GM21447 (cell line): Measurements from ENCODE around the gene SLC8A3.
A peak's percentile ranks its signal among the peaks of the same experiment; 100 is the strongest.

Source experiments
- ATAC-seq: cut with Tn5 transposase; IDR thresholded peaks from one replicate; pipeline ENCODE4 v1.9.1; 2021; ENCODE audit not compliant: unreplicated experiment

SLC8A3 gene

DNA sequence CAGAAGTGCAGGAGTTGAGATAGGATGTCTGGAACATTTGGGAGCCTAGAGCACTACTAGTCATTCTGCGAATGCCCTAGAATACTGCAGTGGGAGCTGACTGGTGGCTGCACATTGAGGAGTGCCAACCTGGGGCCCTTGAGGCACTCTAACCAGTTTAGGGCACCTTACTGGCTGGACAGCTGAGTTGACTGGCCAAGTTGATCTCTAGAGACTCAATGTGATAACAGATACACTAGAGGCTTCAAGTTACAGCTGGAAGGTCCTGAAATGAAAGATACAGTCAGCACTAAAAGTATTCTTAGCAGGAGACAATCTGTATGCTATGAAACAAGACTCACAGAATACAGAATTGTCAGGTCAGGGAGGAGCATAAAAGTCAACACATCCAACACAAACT lies 8.0 kb downstream of the SLC8A3 start:
- no peak for ATAC-seq

DNA sequence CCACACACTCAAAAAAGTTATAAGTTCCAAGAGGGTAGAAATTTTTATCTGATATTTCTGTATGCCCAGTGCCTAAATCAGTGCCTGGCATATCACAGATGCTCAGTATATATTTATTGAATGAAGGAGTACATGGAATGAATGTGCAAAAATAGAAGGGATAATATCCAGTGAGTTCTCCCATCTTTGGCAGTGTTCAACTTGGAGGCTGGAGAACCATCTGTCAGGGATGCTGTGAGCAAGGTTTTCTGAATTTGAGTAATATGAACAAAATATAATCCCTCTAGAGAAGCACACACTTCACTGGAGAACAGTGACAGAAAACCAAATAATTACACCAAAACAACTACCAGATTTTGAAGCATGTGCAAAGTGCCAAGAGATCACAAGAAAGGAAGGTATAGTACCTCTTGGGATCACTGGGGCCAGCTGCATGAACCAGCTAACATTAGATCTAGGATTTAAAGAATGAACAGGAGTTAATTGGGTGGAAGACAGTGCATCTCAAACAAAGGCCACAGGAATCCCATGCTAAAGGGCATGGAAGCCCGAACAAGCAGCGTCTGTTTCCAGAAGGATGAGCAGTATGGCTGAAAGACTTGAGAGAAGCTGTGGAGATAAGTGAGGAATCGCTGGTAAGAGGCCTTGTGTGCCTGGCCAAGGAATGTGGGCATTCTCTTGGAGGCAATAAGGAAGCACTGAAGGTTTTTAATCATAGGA lies 11.5 kb downstream of the SLC8A3 start:
- no peak for ATAC-seq

DNA sequence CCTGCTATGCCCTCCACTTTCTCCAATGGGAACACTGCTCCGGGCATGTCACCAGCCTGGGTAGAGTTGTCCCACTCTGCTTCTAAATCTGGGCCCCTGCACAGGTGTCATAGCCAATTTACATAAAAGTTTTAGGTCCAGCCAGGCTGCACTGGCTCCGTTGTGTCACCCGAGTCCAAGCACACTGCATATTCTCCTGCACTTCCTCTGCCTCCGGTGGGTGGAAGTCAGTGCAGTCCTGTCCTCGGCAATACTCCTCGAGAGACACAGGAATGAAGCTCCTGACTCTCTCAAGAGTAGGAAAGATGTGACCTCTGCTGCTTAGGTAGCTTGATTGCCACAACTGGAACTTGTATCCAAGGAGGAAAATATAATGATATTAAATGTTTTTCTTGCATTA lies 15.2 kb downstream of the SLC8A3 start:
- no peak for ATAC-seq

DNA sequence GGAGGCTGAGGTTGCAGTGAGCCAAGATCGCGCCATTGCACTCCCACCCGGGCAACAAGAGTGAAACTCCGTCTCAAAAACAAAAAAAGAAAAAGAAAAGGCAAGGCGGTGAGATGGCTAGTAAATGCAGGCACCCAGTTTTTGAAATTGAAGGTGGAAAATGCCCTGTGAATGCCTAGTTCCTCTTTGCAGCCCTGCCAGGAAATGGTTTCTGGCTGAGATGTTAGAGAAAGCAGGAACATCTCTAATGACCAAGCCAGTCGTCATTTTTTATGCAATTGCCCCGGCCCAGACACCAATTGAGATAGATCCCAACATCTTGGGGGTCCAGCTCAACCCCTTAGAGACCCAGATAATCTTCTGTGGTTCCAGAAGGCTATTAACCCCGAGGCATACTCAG lies 17.0 kb downstream of the SLC8A3 start:
- ATAC-seq = no peak

DNA sequence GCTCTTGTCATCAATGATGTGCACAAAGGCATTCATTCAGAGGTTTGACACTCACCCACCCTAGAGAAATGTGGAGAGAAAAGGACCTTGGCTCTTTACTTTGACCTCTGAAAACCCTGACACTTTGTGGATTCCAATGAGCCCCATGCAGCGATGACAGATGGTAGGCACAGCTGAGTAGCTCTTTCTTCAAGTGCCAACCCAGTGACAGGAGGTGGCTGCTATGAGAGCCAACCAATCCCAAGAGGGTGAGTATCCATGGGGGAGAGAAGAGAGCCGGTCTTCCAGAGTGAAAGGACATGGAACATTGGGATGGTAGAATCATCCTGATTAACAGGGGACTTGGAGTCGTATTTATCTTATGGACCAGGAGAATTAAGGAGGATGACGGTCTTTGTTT lies 17.8 kb downstream of the SLC8A3 start:
- no peak for ATAC-seq

DNA sequence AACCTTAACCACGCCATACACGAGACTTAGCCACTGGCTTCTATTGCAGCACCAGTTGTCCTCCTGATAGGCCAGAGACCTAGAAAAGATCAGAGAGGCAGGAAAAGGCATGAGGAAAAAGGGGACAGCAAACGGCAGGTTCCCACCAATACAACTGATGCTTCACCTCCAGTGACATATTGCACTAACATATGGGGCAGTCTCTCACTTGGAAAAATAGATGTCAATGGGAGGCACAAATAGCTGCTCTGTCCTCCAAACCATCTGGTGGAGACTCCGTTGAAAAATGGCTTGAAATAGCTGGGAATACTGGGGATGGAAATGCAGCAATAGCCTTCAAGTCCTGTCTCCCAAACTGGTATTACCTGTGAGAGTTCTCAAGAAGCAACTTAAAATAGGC lies 20.3 kb downstream of the SLC8A3 start:
- no peak for ATAC-seq

DNA sequence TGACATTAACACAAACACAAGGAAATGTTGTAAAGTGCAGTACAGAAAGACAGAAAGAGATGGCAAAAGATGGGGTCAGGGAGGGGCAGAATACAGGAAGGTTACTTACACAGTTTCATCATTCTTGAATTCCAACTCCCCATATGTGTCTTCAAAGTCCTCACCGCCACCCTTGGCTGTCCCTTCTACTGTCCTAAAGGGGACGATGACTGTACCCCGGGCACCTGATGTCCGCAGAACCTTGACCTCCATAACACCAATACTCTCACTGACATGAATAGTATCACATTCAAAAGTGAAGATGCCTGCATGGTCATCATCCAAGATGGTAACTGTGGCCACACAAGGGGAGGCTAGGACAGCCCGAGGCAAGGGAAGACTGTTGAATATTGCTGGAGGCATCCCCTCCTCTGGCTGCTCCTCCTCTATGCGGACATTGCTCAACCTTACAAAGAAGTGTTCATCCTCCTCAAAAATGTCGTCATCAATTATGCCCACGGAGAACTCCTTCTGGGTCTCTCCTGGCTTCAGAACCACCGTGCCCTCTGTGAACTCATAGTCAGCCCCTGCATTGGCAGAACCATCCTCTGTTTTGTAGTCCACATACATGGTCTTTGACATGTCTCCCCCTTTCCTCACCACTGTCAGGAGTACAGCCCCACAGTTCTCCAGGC lies 22.1 kb downstream of the SLC8A3 start:
- ATAC-seq = no peak

DNA sequence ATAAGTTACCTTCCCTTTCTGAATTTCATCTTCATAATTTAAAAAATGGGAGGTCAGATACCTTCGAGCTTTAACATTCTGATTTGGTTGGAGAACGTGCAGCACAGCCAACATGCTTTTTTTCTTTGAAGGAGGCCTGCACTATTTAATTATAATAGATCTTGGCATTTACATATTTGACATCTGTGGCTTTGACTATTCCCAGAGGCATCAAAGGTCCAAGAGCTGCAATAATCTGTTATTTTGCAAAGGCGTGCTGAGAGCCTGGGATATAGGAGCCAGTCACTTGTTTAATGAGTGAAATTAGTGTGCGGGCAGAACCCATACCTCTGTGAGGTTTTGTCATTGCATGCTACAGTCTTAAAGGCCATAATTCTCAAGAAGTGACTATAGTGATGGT lies 26.4 kb downstream of the SLC8A3 start:
- ATAC-seq = no peak

DNA sequence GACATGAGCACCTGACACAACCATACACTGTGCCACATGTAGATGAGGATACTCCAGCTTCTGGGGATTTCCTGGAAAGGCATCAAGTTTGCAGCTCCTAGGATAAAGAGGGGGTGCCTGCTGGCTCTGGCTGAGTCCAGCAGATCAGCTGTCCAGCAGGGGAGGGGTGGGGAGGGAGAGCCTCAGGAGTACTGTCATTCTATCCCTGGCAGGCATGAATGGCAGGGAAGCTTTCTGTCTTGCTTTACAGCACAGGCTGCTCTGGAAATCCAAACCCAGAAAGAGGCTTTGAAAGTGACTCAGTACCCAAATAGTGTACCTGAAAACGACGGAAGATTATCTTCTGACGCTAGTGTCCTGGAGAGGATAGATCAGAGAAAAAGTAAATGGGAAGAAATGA lies 32.2 kb downstream of the SLC8A3 start:
- no peak for ATAC-seq

DNA sequence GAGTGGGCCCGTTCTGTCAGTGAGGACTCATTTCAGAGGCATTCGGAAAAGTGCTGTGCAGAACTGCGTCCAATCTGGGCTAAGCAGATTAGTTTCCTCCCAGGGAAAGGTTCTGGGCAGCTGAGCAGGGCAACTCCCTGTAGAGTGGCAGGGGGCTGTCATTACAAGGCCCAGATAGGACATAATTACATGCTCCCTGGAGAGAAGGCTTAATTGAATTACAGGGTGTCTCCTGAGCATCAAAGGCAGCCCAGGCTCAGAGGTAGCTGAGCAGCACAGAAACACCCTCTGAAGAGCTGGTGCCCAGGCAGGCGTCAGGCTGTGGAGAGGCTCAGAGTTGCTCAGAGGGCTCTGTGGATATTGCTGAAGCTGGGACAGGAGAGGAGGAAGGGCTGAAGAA lies 36.0 kb downstream of the SLC8A3 start:
- ATAC-seq = no peak

DNA sequence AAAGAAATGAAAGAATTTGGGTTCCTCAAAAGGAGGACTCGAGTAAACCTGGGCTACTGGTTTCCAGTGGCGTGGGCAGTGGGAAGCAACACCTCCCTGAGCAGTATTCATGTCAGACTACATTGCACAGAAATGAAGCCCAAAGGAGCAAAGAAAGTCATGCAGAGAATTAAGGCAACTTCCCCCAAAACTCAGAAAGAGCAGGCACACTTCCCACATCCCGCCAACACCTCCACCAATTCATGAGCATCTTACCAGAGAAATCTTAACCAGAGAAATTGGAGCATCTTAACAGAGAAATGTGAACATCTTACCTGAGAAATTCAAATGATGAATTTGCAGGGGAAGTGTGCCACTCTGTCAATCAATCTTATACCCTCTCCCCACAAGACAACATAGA lies 36.7 kb downstream of the SLC8A3 start:
- no peak for ATAC-seq

DNA sequence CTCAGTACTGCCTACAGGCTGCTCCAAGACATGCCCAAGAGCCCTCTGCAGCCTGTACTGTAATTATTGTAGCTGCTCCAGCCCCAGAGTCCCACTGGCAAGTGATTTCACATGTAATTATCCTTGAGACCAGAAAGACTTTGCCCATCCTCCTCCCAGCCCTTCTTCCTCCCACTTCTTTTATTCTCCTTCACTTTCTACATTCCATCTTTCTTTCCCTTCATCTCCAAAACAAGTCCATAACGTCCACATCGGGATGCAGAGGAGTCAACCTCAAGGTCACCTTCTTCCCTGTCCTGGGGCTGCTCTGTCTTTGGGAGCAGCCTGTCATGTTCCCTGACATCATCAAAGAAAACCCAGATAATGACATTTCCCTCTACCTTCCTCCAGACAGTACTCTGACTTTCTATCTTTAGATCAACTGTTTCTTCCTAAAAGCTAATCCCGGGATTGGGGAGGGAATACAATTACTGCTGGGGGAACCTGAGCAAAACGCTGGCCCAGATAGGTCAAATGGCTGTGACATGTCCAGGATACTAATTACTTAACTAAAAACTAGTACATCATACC lies 39.1 kb downstream of the SLC8A3 start:
- ATAC-seq = no peak

DNA sequence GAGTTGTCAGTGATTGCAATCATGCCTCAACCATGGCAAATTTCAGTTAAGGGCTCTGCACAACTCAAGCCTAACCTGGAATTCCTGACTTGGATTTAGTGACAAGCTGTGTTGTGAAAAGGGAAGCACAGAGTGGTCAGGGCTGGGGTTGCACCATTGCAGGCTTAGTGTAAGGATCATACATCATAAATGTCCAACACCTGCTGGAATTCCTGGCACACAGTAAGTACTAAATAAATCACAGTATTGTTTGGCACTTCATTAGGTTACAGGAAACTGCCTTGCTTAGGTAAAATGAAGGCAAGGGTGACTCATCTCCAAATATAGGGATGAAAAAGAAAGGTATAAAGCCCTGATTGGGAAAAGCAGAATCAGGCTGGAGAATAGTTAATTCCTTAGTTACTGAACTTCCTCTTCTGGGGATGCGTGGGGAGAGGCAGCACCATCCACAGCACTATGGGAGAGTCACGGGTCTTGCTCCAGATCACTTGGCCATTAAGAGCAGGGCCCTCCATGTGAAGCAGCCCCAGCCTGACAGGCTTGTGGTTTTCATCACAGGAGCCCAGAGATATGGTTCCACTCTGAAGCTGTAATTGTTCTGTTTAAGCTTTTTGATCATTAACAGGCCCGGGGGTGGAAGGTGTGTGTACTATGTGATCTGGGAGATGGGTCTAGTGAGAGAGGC lies 39.7 kb downstream of the SLC8A3 start:
- ATAC-seq = no peak

DNA sequence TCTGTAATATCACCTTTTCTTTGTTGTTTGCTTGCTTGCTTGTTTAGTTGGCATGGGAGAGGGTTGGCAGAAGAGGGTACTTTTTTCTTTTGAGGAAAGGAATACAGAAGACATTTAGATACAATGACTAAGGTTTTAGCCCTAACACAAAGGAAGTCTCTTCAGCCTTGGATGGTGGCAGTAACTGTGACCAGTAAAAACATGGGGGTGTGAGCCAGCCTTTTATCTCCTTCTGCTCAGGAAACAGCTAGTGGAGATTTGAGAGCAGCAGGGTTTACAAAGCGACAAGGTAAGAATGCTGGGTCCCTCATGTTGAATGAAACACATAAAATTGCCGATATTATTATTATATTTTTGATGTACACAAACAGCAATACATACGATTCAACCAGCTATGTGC lies 40.4 kb downstream of the SLC8A3 start:
- ATAC-seq = no peak

DNA sequence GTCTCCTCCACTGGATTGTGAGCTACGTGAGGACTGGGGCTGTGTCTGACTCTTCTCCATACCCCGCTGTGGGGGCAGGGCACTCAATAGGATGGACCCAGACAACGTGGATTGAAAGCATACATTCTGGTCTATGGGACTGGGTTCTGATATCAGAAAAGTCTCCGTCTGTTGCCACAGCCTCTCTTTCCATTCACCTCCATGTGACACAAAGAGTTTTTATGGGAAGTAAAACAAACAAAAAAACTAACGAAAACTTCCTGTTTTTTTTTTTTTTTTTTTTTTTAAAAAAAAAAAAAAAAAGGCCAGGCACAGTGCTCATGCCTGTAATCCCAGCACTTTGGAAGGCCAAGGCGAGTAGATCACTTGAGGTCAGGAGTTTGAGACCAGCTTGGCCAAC lies 44.7 kb downstream of the SLC8A3 start:
- ATAC-seq = no peak

DNA sequence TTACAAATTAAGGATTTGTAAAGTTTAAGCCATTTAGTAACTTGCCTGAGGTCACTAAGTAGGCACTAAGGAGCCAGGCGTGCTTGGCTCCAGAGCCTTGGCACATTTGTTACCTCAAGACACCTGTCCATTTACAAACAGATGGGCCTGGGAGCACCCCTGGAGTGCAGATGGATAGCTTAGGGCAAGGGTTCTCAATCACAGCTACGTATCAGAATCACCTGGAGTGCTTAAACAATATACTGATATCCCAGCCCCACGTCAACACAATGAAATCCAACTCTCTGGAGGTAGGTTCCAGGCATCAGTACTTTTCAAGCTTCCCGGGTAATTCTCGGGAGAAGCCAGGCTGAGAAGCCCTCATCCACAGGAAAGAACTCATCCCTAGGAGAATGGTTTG lies 45.4 kb downstream of the SLC8A3 start:
- no peak for ATAC-seq

DNA sequence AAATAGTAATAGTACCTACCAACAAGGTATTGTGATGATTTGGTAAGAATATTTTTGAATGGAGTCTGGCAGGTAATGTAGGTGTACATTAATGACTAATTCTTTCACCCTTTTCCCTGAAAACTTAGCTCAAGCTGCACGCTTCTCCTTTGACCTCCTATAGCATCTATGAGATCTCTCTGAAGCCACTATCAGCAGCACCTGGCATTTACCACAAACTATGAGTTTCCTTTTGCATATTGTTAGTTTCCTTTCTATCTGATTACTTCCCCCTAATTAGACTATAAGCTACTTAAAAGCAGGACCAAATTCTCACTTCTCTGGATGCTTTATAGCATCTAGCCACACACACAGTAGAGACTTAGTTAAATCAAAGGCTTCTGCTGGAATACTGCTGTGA lies 48.1 kb downstream of the SLC8A3 start:
- ATAC-seq = no peak

DNA sequence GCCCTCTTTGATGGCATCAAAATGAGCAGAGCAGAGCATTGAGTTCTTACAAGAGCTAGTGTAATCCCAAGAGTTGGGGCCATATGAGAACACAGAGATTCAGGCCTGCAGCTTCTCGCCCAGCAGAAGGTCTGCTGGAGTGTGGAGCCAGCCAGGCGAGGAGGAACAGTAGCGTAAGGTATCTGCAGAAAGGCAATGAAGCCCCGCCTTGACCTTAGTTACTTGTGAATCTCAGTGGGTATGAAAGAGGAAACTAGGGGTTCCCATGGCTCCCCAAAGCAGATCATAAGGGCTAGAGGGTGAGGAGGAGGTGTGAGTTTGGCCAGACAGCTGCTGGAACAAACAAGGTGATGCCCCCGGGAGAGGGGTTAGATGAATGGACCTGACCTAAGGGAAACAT lies 49.4 kb downstream of the SLC8A3 start:
- peak; percentile 73 for ATAC-seq

DNA sequence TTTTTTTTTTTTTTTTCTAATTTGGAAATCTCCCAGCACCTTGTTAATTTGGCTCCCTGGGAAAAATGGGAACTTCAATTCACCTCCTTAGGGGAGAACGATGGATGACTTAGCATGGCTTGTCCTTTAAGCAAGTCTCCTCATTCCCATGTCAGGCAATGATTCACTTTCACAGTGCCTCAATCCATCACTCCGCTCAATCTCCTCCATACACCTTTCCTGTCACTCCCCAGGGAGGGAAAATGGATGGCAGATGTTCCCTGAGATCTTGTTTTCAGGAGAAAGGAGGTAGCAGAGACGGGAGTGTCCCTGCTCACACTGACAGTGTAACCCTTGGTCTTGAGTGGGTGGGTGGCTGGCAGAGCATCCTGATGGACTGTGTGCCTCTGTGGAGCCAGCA lies 51.0 kb downstream of the SLC8A3 start:
- no peak for ATAC-seq

DNA sequence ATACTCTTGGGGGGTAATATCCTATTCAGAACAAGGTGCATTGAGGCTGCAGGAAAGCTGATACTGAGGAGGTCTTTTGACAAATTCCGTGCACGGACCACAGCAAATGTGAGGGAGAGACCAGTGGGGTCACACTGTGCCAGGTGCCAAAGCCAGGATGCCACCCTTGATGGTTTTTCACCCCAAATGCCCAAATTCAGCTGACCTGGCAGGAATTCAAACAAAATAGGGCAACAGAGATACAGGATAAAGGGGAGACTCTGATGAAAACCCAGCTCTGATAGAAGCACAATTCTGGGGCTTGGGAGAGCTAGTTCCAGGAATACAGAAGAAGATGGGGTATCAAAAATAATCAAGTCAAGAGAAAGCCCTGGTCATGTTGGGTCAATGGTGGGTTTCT lies 55.3 kb downstream of the SLC8A3 start:
- no peak for ATAC-seq

DNA sequence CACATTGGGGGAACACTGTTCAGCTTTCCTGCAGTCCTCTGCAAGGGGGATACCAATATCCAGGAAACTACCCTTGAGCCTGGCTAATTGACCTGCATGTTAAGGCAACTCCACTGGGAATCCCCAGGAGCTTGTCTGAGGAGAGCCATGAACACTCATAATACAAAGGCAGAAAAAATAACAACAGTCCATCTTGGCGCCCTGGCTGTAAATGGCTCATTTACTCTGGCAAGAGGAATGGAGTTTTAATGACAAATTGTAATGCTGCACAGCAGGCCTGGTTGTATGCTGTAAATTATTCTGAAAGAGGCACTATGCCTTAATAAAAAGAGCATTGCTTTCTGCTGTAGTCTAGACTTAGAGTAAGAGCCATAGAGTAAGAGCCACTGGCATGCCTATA lies 58.3 kb downstream of the SLC8A3 start:
- no peak for ATAC-seq

DNA sequence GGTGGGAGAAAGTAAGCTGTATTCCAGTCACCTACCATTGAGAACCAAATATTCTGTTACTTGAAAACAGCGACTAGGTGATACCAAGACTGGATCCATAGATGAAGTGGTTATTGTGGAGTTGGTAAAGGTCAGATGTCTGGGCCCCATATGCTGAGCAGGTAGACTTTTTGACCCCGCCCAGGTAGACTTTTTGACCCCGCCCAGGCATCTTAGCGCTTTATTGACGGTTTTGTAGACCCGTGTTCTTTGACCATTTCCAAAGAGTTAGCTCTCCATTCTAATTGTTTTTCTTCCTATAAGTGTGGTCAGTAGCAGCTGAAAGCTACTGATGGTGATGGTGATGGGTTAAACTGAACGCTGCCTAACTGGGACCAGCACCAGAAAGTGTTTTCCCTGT lies 61.6 kb downstream of the SLC8A3 start:
- ATAC-seq = no peak
